K562 (cell line): Measurements from ENCODE around the gene MYMX. TPM values are rescaled to one million over a fixed set of nuclear protein-coding genes. Genes with fewer than 3 reads are reported as not detected.
A peak's percentile ranks its signal among the peaks of the same experiment; 100 is the strongest.

Experiments
- BRD4 ChIP-seq: fragments of 200-600 bp; sonication (generic); IDR thresholded peaks from 2 replicates; pipeline ENCODE4 v1.6.1; 2017; ENCODE audit warnings: inconsistent platforms
- CCAR2 ChIP-seq: fragments of 200-400 bp; formaldehyde crosslinking; IDR thresholded peaks from 2 replicates; pipeline ENCODE4 v1.6.1; 2017; ENCODE audit warnings: mild to moderate bottlenecking, low read depth, low read length
- HMG20A ChIP-seq: fragments of 450-650 bp; formaldehyde crosslinking; conservative IDR thresholded peaks from 2 replicates; pipeline ENCODE4 v1.4.0; 2020; ENCODE audit warnings: mild to moderate bottlenecking, mixed read lengths
- IFI16 ChIP-seq: fragments of 250-450 bp; sonication (Bioruptor Pico); IDR thresholded peaks from 2 replicates; pipeline ENCODE4 v2.1.2; 2022; ENCODE audit warnings: mild to moderate bottlenecking, inconsistent platforms
- MCM5 ChIP-seq: fragments of 450-650 bp; IDR thresholded peaks from 2 replicates; pipeline ENCODE4 v1.6.1; 2016; ENCODE audit warnings: low read depth
- PPARD ChIP-seq: fragments of 250-450 bp; sonication (Bioruptor Pico); IDR thresholded peaks from 2 replicates; pipeline ENCODE4 v1.8.0; 2022; ENCODE audit warnings: inconsistent platforms, mild to moderate bottlenecking, moderate library complexity
- SPI1 ChIP-seq: IDR thresholded peaks from 2 replicates; pipeline ENCODE4 v1.6.1; 2011; ENCODE audit warnings: low read depth, low read length, control low read depth, borderline replicate concordance
- TCF7 ChIP-seq: sonication (generic); IDR thresholded peaks from 2 replicates; pipeline ENCODE4 v1.6.1; 2016; ENCODE audit warnings: antibody characterized with exemption, borderline replicate concordance
- ZNF174 ChIP-seq: fragments of 250-450 bp; sonication (Bioruptor Pico); IDR thresholded peaks from 2 replicates; pipeline ENCODE4 v1.4.0; 2020; ENCODE audit warnings: mild to moderate bottlenecking
- polyA plus RNA-seq, 8 experiments: library from polyadenylated mRNA; depleted of rRNA in 4 of 8; stranded (reverse) in 5 of 8; unstranded in 3 of 8; fragments of >200 nt; fragmentation: Nextera tagmentation in 2 of 8; fragmentation: Illumina TruSeq in 1 of 8; extraction: Ambion mirVana in 2 of 8; extraction: Trizol in 1 of 8; gene quantifications; 2 replicates each; pipeline versions ENCODE4 v1.2.1 to v1.2.3, GENCODE V29; 2011 to 2014; ENCODE audit warnings: inconsistent platforms in 1 of 8, missing spikeins in 1 of 8
- total RNA-seq, 7 experiments: library from RNA; depleted of rRNA in 6 of 7; stranded (reverse); fragments of >200 nt in 6 of 7; fragmentation: Illumina TruSeq in 2 of 7; extraction: Trizol in 2 of 7; gene quantifications; 2 replicates each; pipeline versions ENCODE4 v1.2.1 to v1.2.3, GENCODE V29; 2011 to 2021; ENCODE audit warnings: low replicate concordance in 1 of 7
- TF ChIP-seq, protein P1 (sequence below): fragments of 450-650 bp; IDR thresholded peaks from 2 replicates; pipeline ENCODE4 v1.6.1; 2016; ENCODE audit warnings: mild to moderate bottlenecking, moderate library complexity
- TF ChIP-seq, protein P2 (sequence below), 2 experiments: IDR thresholded peaks in 1 of 2; conservative IDR thresholded peaks in 1 of 2; 2 replicates each; pipeline ENCODE4 v1.6.1; 2016; ENCODE audit warnings: low read depth in 2 of 2, mild to moderate bottlenecking in 1 of 2, missing compliant biosample characterization in 1 of 2, missing genetic modification characterization in 1 of 2, moderate library complexity in 1 of 2
- TF ChIP-seq, protein P3 (sequence below): fragments of 450-650 bp; formaldehyde crosslinking; conservative IDR thresholded peaks from 2 replicates; pipeline ENCODE4 v1.4.0; 2022; ENCODE audit warnings: mild to moderate bottlenecking, missing genetic modification characterization

Gene MYMX
- total and polyA plus RNA-seq, 9 of the 15 experiments (the other 6 are each of a cell fraction or from before 2014, with no cell fraction given): 0.12 TPM; not detected in 8

DNA sequence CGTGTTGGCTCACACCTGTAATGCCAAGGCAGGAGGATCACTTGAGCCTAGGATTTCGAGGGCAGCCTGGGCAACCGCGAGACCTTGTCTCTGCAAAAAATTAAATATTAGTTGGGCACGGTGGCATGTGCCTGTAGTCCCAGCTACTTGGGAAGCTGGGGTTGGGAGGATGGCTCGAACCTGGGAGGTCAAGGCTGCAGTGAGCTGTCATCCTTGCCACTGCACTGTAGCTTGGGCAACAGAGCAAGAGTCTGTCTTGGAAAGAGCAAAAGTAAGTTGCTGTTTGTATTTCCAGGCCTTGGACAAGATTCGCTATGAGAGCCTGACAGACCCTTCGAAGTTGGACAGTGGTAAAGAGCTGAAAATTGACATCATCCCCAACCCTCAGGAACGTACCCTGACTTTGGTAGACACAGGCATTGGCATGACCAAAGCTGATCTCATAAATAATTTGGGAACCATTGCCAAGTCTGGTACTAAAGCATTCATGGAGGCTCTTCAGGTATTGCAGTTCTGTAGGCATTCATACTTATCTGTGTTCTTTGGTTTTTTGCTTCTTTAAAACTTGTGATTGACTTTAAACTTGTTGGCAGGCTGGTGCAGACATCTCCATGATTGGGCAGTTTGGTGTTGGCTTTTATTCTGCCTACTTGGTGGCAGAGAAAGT, 32.5 kb downstream of the MYMX start (continued):
- TF ChIP-seq, protein P1, sequence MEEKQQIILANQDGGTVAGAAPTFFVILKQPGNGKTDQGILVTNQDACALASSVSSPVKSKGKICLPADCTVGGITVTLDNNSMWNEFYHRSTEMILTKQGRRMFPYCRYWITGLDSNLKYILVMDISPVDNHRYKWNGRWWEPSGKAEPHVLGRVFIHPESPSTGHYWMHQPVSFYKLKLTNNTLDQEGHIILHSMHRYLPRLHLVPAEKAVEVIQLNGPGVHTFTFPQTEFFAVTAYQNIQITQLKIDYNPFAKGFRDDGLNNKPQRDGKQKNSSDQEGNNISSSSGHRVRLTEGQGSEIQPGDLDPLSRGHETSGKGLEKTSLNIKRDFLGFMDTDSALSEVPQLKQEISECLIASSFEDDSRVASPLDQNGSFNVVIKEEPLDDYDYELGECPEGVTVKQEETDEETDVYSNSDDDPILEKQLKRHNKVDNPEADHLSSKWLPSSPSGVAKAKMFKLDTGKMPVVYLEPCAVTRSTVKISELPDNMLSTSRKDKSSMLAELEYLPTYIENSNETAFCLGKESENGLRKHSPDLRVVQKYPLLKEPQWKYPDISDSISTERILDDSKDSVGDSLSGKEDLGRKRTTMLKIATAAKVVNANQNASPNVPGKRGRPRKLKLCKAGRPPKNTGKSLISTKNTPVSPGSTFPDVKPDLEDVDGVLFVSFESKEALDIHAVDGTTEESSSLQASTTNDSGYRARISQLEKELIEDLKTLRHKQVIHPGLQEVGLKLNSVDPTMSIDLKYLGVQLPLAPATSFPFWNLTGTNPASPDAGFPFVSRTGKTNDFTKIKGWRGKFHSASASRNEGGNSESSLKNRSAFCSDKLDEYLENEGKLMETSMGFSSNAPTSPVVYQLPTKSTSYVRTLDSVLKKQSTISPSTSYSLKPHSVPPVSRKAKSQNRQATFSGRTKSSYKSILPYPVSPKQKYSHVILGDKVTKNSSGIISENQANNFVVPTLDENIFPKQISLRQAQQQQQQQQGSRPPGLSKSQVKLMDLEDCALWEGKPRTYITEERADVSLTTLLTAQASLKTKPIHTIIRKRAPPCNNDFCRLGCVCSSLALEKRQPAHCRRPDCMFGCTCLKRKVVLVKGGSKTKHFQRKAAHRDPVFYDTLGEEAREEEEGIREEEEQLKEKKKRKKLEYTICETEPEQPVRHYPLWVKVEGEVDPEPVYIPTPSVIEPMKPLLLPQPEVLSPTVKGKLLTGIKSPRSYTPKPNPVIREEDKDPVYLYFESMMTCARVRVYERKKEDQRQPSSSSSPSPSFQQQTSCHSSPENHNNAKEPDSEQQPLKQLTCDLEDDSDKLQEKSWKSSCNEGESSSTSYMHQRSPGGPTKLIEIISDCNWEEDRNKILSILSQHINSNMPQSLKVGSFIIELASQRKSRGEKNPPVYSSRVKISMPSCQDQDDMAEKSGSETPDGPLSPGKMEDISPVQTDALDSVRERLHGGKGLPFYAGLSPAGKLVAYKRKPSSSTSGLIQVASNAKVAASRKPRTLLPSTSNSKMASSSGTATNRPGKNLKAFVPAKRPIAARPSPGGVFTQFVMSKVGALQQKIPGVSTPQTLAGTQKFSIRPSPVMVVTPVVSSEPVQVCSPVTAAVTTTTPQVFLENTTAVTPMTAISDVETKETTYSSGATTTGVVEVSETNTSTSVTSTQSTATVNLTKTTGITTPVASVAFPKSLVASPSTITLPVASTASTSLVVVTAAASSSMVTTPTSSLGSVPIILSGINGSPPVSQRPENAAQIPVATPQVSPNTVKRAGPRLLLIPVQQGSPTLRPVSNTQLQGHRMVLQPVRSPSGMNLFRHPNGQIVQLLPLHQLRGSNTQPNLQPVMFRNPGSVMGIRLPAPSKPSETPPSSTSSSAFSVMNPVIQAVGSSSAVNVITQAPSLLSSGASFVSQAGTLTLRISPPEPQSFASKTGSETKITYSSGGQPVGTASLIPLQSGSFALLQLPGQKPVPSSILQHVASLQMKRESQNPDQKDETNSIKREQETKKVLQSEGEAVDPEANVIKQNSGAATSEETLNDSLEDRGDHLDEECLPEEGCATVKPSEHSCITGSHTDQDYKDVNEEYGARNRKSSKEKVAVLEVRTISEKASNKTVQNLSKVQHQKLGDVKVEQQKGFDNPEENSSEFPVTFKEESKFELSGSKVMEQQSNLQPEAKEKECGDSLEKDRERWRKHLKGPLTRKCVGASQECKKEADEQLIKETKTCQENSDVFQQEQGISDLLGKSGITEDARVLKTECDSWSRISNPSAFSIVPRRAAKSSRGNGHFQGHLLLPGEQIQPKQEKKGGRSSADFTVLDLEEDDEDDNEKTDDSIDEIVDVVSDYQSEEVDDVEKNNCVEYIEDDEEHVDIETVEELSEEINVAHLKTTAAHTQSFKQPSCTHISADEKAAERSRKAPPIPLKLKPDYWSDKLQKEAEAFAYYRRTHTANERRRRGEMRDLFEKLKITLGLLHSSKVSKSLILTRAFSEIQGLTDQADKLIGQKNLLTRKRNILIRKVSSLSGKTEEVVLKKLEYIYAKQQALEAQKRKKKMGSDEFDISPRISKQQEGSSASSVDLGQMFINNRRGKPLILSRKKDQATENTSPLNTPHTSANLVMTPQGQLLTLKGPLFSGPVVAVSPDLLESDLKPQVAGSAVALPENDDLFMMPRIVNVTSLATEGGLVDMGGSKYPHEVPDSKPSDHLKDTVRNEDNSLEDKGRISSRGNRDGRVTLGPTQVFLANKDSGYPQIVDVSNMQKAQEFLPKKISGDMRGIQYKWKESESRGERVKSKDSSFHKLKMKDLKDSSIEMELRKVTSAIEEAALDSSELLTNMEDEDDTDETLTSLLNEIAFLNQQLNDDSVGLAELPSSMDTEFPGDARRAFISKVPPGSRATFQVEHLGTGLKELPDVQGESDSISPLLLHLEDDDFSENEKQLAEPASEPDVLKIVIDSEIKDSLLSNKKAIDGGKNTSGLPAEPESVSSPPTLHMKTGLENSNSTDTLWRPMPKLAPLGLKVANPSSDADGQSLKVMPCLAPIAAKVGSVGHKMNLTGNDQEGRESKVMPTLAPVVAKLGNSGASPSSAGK: no peak
- TF ChIP-seq ZNF174 (CRISPR knock-in tag) (no peak), BRD4 (no peak), MCM5 (no peak), HMG20A (CRISPR knock-in tag) (no peak), SPI1 (no peak), TCF7 (no peak), IFI16 (CRISPR knock-in tag) (no peak), CCAR2 (no peak), PPARD (CRISPR knock-in tag) (no peak)
- TF ChIP-seq, protein P2, sequence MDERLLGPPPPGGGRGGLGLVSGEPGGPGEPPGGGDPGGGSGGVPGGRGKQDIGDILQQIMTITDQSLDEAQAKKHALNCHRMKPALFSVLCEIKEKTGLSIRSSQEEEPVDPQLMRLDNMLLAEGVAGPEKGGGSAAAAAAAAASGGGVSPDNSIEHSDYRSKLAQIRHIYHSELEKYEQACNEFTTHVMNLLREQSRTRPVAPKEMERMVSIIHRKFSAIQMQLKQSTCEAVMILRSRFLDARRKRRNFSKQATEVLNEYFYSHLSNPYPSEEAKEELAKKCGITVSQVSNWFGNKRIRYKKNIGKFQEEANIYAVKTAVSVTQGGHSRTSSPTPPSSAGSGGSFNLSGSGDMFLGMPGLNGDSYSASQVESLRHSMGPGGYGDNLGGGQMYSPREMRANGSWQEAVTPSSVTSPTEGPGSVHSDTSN (CRISPR knock-in tag; IDR thresholded peaks at IDR 0.05; ENCODE audit: low read depth): no peak
- TF ChIP-seq, protein P2 (tag; conservative IDR thresholded peaks at IDR 0.05; ENCODE audit: low read depth): no peak
- TF ChIP-seq, protein P3, sequence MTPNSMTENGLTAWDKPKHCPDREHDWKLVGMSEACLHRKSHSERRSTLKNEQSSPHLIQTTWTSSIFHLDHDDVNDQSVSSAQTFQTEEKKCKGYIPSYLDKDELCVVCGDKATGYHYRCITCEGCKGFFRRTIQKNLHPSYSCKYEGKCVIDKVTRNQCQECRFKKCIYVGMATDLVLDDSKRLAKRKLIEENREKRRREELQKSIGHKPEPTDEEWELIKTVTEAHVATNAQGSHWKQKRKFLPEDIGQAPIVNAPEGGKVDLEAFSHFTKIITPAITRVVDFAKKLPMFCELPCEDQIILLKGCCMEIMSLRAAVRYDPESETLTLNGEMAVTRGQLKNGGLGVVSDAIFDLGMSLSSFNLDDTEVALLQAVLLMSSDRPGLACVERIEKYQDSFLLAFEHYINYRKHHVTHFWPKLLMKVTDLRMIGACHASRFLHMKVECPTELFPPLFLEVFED (CRISPR knock-in tag): 0 out of 2 replicates have a peak, but pooled peaks have one; percentile 24
